ENCODE measurements around the gene HJV.
"Not testable (repeated sequence)": the region's sequence is repeated elsewhere in the genome, so short reads cannot be mapped to it uniquely, and the experiment has no call there.

HJV gene

GRCh38 chr1:146021622-146022402 lies at the start of gene HJV:
HJV (minus strand) TSS chr1:146021735; CDS start chr1:146020231, 1,504 bp downstream.
- no peak for DNase-seq (ENCODE audit: low spot score)

- DNase-seq (ENCODE audit: low spot score) = not testable (repeated sequence)
Observed at GRCh38 chr1:146059148-146059547, 37.6 kb upstream of the HJV start.

GRCh38 chr1:146051852-146052676 lies 30.5 kb upstream of the HJV start:
- peak; percentile 85 for DNase-seq (ENCODE audit: low spot score)

- DNase-seq (ENCODE audit: low spot score) = no peak
Observed at GRCh38 chr1:146051452-146051851, 29.9 kb upstream of the HJV start.

- DNase-seq (ENCODE audit: low spot score) = not testable (repeated sequence)
Observed at GRCh38 chr1:146050652-146050963, 29.1 kb upstream of the HJV start.

- not testable (repeated sequence) for DNase-seq (ENCODE audit: low spot score)
Observed at GRCh38 chr1:146049866-146050651, 28.5 kb upstream of the HJV start.

- no peak for DNase-seq (ENCODE audit: low spot score)
Observed at GRCh38 chr1:146049436-146049835, 27.9 kb upstream of the HJV start.

- not testable (repeated sequence) for DNase-seq (ENCODE audit: low spot score)
Observed at GRCh38 chr1:146048514-146049115, 27.1 kb upstream of the HJV start.

- no peak for DNase-seq (ENCODE audit: low spot score)
Observed at GRCh38 chr1:146046664-146047063, 25.1 kb upstream of the HJV start.

GRCh38 chr1:146039844-146040194 lies 18.3 kb upstream of the HJV start:
- no peak for DNase-seq (ENCODE audit: low spot score)

GRCh38 chr1:146036965-146037646 lies 15.6 kb upstream of the HJV start:
- DNase-seq (ENCODE audit: low spot score) = peak; percentile 52

- DNase-seq (ENCODE audit: low spot score) = no peak
Observed at GRCh38 chr1:146036241-146036964, 14.9 kb upstream of the HJV start.

- no peak for DNase-seq (ENCODE audit: low spot score)
Observed at GRCh38 chr1:146035048-146035423, 13.5 kb upstream of the HJV start.

- no peak for DNase-seq (ENCODE audit: low spot score)
Observed at GRCh38 chr1:146032631-146033219, 11.2 kb upstream of the HJV start.

- DNase-seq (ENCODE audit: low spot score) = no peak
Observed at GRCh38 chr1:146031476-146031875, 9.9 kb upstream of the HJV start.

GRCh38 chr1:146029117-146029516 lies 7.6 kb upstream of the HJV start:
- no peak for DNase-seq (ENCODE audit: low spot score)

- DNase-seq (ENCODE audit: low spot score) = not testable (repeated sequence)
Observed at GRCh38 chr1:146026650-146027049, 5.1 kb upstream of the HJV start.

GRCh38 chr1:146025787-146026495 lies 4.4 kb upstream of the HJV start:
- DNase-seq (ENCODE audit: low spot score) = not testable (repeated sequence)

- no peak for DNase-seq (ENCODE audit: low spot score)
Observed at GRCh38 chr1:146022403-146023127, 1.0 kb upstream of the HJV start.

Measured in D341Med (cell line).